Measurements from ENCODE around the gene BUD23. TPM values are rescaled to one million over a fixed set of nuclear protein-coding genes. Genes with fewer than 3 reads are reported as not detected.

BUD23 gene
- total and polyA plus RNA-seq, 9 of the 15 experiments (the other 6 are each of a cell fraction or from before 2014, with no cell fraction given): 79.5 to 270 (median 150) TPM

GRCh38 chr7:73663033-73663432 is 20.4 kb upstream of the BUD23 start (continued):
- no peak for TF ChIP-seq PRDM10 (IDR thresholded peaks at IDR 0.05; ENCODE audit: partially characterized antibody)
- no peak for TF ChIP-seq AFF4 (CRISPR knock-in tag; IDR thresholded peaks at IDR 0.05)
- no peak for TF ChIP-seq ZNF644 (tag; IDR thresholded peaks at IDR 0.05; ENCODE audit: low read depth)
- no peak for TF ChIP-seq SMARCA4 (IDR thresholded peaks at IDR 0.05)
- no peak for TF ChIP-seq ZNF668 (CRISPR knock-in tag; IDR thresholded peaks at IDR 0.05)
- peak; percentile 59; the same call in 1 of the 2 replicates for TF ChIP-seq HLTF (IDR thresholded peaks at IDR 0.05)
- TF ChIP-seq RBM34 (IDR thresholded peaks at IDR 0.05; ENCODE audit: borderline replicate concordance, insufficient read depth, low read length): no peak
- no peak for TF ChIP-seq MAFF (IDR thresholded peaks at IDR 0.05; ENCODE audit: low read length)
- no peak for TF ChIP-seq XRCC4 (IDR thresholded peaks at IDR 0.05; ENCODE audit: extremely low read depth, insufficient read depth, insufficient read length)
- TF ChIP-seq TFE3 (CRISPR knock-in tag; IDR thresholded peaks at IDR 0.05): no peak
- no peak for TF ChIP-seq ZFX (CRISPR knock-in tag; IDR thresholded peaks at IDR 0.05)
- no peak for TF ChIP-seq ZFPM2 (CRISPR knock-in tag; IDR thresholded peaks at IDR 0.05)
- no peak for TF ChIP-seq HCFC1 (IDR thresholded peaks at IDR 0.05; ENCODE audit: low read depth, low read length)
- TF ChIP-seq PHF8 (IDR thresholded peaks at IDR 0.05; ENCODE audit: borderline replicate concordance, low read length): no peak
- no peak for TF ChIP-seq MAFG (tag; conservative IDR thresholded peaks at IDR 0.05)
- TF ChIP-seq ZNF263 (CRISPR knock-in tag; IDR thresholded peaks at IDR 0.05; ENCODE audit: borderline replicate concordance): no peak
- TF ChIP-seq KDM1A (IDR thresholded peaks at IDR 0.05): peak; percentile 28 to 71; a peak in 3 of 4 replicates
- TF ChIP-seq HIVEP1 (CRISPR knock-in tag; IDR thresholded peaks at IDR 0.05): no peak
- no peak for TF ChIP-seq NKRF (IDR thresholded peaks at IDR 0.05; ENCODE audit: borderline replicate concordance)
- peak; percentile 97 for TF ChIP-seq ZNF184 (CRISPR knock-in tag; IDR thresholded peaks at IDR 0.05)
